ENCODE data around the gene BRSK1.

Gene BRSK1

DNA sequence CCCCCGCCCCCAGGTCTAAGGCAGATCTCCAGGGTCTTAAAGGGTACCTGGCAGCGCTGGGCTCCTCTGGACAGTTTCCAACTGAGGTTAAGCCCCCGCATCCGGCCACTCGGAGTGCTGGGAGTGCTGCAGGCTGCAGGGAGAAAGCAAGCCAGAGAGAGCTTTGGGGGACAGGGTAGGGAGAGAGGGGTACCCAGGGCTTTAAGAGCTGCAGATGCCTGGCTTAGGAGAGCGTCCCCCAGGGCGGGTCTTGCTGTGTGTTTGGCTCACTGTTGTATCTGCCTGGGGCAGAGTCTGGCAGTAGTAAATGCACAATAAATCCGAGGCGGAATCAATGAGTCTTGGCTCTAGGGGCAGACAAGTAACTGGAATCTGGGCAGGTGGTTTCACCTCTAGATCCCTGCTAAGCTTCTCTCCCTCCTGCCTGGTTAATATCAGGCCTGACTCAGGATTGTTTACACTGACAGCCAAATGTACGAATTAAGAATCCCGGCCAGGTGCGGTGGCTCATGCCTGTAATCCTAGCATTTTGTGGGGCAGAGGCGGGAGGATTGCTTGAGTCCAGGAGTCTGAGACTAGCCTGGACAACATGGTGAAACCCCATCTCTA is 71.5 kb downstream of the BRSK1 start:
- no peak for DNase-seq

DNA sequence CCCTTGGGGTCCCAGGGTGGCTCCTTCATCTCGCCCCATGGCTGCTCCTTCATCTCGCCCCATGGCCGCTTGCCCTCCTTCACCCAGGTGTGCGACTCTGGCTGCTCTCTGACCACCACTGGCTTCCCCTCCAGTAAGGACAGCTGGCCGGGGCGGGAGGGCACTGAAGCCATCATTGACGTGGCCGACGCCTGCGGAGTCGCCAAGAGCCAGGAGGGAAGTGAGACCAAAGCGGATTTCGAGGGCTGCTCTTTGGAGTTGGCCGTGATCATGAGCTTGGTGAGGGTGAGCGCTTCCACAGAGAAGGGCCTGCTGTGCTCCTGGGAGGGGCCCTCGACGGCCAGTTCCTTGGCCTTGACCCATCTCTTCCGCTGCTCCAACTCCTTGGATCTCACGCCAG is 74.7 kb downstream of the BRSK1 start:
- DNase-seq, result no peak

DNA sequence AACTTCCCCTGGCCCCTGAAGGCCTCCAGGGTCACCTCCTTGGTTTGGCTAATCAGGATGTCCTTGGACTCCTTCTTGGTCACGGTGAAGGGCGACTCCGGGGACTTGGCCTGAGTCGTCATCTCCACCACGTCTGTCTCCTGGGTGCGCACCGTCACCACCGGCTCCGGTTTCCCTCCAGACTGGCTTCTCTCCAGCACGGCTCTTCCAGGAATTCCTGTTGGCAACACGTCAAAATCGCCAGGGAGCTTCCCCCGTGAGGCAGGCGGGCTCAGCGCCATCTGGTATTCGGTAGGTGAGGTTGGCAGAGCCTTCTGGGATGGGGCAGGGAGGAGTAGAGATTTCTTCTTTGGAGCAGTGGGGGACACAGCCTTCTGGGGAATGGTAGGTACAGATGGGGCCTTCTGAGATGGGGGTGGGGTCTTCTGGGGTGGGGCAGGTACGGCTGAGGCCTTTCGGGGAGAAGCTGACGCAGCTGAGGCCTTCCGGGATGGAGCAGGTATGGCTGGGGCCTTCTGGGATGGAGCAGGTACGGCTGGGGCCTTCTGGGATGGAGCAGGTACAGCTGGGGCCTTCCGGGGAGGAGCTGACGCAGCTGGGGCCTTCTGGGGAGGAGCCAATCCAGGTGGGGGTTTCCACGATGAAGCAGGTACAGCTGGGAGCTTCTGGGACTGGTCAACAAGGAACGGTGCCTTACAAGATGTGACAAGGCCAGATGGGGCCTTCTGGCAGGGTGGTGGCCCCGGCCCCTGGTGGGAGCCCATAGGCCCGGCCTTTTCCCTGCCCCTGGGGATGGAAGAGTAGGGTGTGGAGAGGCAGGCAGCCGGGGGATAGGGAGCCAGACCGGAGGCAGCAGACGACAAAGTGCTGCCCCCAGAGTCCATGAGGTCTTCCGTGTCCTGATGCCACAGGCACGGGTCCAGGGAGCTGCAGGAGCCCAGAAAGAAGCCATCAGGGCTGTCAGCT is 75.4 kb downstream of the BRSK1 start:
- no peak for DNase-seq

DNA sequence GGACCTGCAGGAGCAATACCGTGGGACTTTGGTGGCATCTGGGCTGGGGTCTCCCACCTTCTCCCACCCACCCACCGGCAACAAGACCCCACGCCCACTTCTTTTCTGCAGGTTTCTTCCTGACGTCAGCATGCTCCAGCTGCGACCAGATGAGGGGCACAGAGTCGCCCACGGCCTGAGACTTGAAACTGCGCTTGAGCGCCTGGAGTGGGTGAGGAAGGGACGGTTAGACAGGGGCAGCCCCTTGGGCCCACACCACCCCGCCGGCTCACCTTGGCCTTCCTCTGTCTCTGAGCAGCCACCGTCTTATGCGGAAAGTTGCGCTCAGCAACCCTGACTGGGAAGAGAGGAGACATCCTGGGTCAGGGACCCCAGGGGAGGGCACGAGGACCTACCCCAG is 77.1 kb downstream of the BRSK1 start:
- DNase-seq, result no peak

Measured in inflammatory macrophage treated with lipopolysaccharide for 4 hours (primary cell).